Glutamatergic neuron (in vitro differentiated cells): ENCODE measurements around the gene DCLK3. TPM values are rescaled to one million over a fixed set of nuclear protein-coding genes. Genes with fewer than 3 reads are reported as not detected.

Experiments used
- DNase-seq: peaks from one replicate; pipeline ENCODE4 v3.0.0; 2022
- H3K27ac Mint-ChIP-seq: one replicate; pipeline ENCODE4 v1.8.0; 2020; ENCODE audit warnings: mild to moderate bottlenecking, mixed read lengths, inconsistent platforms; ENCODE audit not compliant: unreplicated experiment
- H3K27me3 Mint-ChIP-seq: one replicate; pipeline ENCODE4 v1.8.0; 2020; ENCODE audit warnings: mild to moderate bottlenecking, moderate library complexity, mixed read lengths, inconsistent platforms; ENCODE audit not compliant: unreplicated experiment
- H3K36me3 Mint-ChIP-seq: one replicate; pipeline ENCODE4 v1.8.0; 2020; ENCODE audit warnings: mild to moderate bottlenecking, mixed read lengths, inconsistent platforms; ENCODE audit not compliant: unreplicated experiment
- H3K4me1 Mint-ChIP-seq: one replicate; pipeline ENCODE4 v1.8.0; 2020; ENCODE audit warnings: mild to moderate bottlenecking, low read depth, mixed read lengths, inconsistent platforms; ENCODE audit not compliant: unreplicated experiment
- H3K4me3 Mint-ChIP-seq: one replicate; pipeline ENCODE4 v1.8.0; 2020; ENCODE audit warnings: mild to moderate bottlenecking, mixed read lengths, inconsistent platforms; ENCODE audit not compliant: unreplicated experiment
- H3K9me3 Mint-ChIP-seq: one replicate; pipeline ENCODE4 v1.8.0; 2020; ENCODE audit warnings: mild to moderate bottlenecking, moderate library complexity, mixed read lengths, inconsistent platforms; ENCODE audit not compliant: unreplicated experiment
- CTCF ChIP-seq: fragments of 200-600 bp; sonication (generic); IDR thresholded peaks from one replicate; pipeline ENCODE4 v1.5.0; 2021; ENCODE audit not compliant: partially characterized antibody, unreplicated experiment
- total RNA-seq: library from RNA; stranded (reverse); fragmentation: NEBNext Ultra II Directional; extraction: Animal tissue kit (Norgen Biotek cat#: 25700); gene quantifications from one replicate; pipeline ENCODE4 v1.2.1, GENCODE V29; 2021; ENCODE audit not compliant: unreplicated experiment

DCLK3 gene
- total RNA-seq, 1 donor from 2014 or later = not detected

GRCh38 chr3:36756269-36756668 lies 8.1 kb downstream of the DCLK3 start:
- no peak overlapping the region for H3K4me3 Mint-ChIP-seq
- no peaks in the 10 kb centered on the region for H3K36me3 Mint-ChIP-seq
- H3K27me3 Mint-ChIP-seq = peaks cover 5% of the 10 kb centered on the region
- DNase-seq = no peak
- H3K9me3 Mint-ChIP-seq = no peaks in the 10 kb centered on the region
- H3K27ac Mint-ChIP-seq = no peak overlapping the region
- TF ChIP-seq CTCF = no peak
- H3K4me1 Mint-ChIP-seq = no peaks in the 10 kb centered on the region

- Mint-ChIP-seq H3K4me3 (no peak overlapping the region), H3K4me1 (peaks cover 8% of the 10 kb centered on the region), H3K36me3 (no peaks in the 10 kb centered on the region), H3K27me3 (peaks cover 4% of the 10 kb centered on the region), H3K27ac (no peak overlapping the region), H3K9me3 (no peaks in the 10 kb centered on the region)
- no peak for DNase-seq
- TF ChIP-seq CTCF = no peak
These were observed 13.0 kb downstream of the DCLK3 start for GRCh38 chr3:36751326-36751725.

- no peak for DNase-seq
- no peaks in the 10 kb centered on the region for H3K36me3 Mint-ChIP-seq
- peaks cover 8% of the 10 kb centered on the region for H3K4me1 Mint-ChIP-seq
- H3K9me3 Mint-ChIP-seq = no peaks in the 10 kb centered on the region
- no peak overlapping the region for H3K4me3 Mint-ChIP-seq
- TF ChIP-seq CTCF = no peak
- H3K27ac Mint-ChIP-seq = no peak overlapping the region
- H3K27me3 Mint-ChIP-seq = peaks cover 4% of the 10 kb centered on the region
These were observed 13.6 kb downstream of the DCLK3 start for GRCh38 chr3:36750737-36751136.

- no peaks in the 10 kb centered on the region for H3K9me3 Mint-ChIP-seq
These were observed 19.6 kb downstream of the DCLK3 start for GRCh38 chr3:36744763-36745162.

GRCh38 chr3:36743826-36744225 lies 20.5 kb downstream of the DCLK3 start:
- H3K4me3 Mint-ChIP-seq = no peak overlapping the region
- no peak overlapping the region for H3K27ac Mint-ChIP-seq
- DNase-seq = no peak
- H3K9me3 Mint-ChIP-seq = peaks cover 1% of the 10 kb centered on the region
- peaks cover 4% of the 10 kb centered on the region for H3K27me3 Mint-ChIP-seq
- TF ChIP-seq CTCF = no peak
- peaks cover 3% of the 10 kb centered on the region for H3K4me1 Mint-ChIP-seq
- H3K36me3 Mint-ChIP-seq = no peaks in the 10 kb centered on the region

More at GRCh38 chr3:36744763-36745162, 19.6 kb downstream of the DCLK3 start:
- no peak overlapping the region for H3K4me3 Mint-ChIP-seq
- DNase-seq = no peak
- TF ChIP-seq CTCF = no peak
- H3K27ac Mint-ChIP-seq = no peak overlapping the region
- H3K27me3 Mint-ChIP-seq = peaks cover 4% of the 10 kb centered on the region
- H3K4me1 Mint-ChIP-seq = peaks cover 8% of the 10 kb centered on the region
- H3K36me3 Mint-ChIP-seq = no peaks in the 10 kb centered on the region
